ENCODE measurements around the gene DOCK10.

DOCK10 gene

DNA sequence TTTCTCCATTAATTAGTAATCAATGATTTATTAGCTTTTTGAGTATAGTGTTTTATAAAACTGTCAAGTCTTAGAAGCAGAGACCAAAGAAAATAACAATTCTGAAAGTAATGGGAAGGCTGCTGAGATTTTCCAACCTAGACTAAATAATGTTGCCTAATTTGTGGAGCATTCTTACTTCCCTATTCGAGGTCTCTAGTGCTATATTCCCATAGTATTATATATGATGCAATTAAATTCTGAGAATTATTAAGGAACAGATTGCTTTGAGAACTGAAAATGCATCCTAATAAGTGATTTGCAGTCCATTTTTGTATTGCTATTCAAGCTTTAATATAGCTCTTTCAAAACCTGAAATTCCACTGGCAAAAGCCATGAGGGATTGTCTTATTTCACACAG lies 27.7 kb upstream of the DOCK10 start:
- POLR2A ChIA-PET, result no interaction called here

More for the DNA sequence above, 27.7 kb upstream of the DOCK10 start:
- Histone ChIP-seq H3K4me1 (ENCODE audit: control insufficient read depth, insufficient read depth, low read length) (no peaks in the 10 kb centered on the region), H3K36me3 (ENCODE audit: control insufficient read depth in 2 of 2, insufficient read depth in 1 of 2, low read length in 2 of 2) (no peaks in the 10 kb centered on the region), H3K9me3 (ENCODE audit: control insufficient read depth, insufficient read depth, low read depth, low read length) (no peaks in the 10 kb centered on the region), H3K27ac (ENCODE audit: extremely low read depth, low read depth, low read length) (no peak overlapping the region), H3K4me3 (ENCODE audit: low read depth, low read length) (no peak overlapping the region)
- CTCF ChIA-PET, result interaction anchor here (0.6 kb wide), 1 partner anchor 95 kb away, joined by 3 read pairs; no protein-coding TSS in a partner anchor
- no peak for TF ChIP-seq ZNF184 (tag by site-specific recombination; IDR thresholded peaks at IDR 0.05)
- TF ChIP-seq, protein P1, sequence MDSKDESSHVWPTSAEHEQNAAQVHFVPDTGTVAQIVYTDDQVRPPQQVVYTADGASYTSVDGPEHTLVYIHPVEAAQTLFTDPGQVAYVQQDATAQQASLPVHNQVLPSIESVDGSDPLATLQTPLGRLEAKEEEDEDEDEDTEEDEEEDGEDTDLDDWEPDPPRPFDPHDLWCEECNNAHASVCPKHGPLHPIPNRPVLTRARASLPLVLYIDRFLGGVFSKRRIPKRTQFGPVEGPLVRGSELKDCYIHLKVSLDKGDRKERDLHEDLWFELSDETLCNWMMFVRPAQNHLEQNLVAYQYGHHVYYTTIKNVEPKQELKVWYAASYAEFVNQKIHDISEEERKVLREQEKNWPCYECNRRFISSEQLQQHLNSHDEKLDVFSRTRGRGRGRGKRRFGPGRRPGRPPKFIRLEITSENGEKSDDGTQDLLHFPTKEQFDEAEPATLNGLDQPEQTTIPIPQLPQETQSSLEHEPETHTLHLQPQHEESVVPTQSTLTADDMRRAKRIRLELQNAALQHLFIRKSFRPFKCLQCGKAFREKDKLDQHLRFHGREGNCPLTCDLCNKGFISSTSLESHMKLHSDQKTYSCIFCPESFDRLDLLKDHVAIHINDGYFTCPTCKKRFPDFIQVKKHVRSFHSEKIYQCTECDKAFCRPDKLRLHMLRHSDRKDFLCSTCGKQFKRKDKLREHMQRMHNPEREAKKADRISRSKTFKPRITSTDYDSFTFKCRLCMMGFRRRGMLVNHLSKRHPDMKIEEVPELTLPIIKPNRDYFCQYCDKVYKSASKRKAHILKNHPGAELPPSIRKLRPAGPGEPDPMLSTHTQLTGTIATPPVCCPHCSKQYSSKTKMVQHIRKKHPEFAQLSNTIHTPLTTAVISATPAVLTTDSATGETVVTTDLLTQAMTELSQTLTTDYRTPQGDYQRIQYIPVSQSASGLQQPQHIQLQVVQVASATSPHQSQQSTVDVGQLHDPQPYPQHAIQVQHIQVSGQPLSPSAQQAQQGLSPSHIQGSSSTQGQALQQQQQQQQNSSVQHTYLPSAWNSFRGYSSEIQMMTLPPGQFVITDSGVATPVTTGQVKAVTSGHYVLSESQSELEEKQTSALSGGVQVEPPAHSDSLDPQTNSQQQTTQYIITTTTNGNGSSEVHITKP (tag by site-specific recombination; IDR thresholded peaks at IDR 0.05), result no peak
- TF ChIP-seq, protein P2, sequence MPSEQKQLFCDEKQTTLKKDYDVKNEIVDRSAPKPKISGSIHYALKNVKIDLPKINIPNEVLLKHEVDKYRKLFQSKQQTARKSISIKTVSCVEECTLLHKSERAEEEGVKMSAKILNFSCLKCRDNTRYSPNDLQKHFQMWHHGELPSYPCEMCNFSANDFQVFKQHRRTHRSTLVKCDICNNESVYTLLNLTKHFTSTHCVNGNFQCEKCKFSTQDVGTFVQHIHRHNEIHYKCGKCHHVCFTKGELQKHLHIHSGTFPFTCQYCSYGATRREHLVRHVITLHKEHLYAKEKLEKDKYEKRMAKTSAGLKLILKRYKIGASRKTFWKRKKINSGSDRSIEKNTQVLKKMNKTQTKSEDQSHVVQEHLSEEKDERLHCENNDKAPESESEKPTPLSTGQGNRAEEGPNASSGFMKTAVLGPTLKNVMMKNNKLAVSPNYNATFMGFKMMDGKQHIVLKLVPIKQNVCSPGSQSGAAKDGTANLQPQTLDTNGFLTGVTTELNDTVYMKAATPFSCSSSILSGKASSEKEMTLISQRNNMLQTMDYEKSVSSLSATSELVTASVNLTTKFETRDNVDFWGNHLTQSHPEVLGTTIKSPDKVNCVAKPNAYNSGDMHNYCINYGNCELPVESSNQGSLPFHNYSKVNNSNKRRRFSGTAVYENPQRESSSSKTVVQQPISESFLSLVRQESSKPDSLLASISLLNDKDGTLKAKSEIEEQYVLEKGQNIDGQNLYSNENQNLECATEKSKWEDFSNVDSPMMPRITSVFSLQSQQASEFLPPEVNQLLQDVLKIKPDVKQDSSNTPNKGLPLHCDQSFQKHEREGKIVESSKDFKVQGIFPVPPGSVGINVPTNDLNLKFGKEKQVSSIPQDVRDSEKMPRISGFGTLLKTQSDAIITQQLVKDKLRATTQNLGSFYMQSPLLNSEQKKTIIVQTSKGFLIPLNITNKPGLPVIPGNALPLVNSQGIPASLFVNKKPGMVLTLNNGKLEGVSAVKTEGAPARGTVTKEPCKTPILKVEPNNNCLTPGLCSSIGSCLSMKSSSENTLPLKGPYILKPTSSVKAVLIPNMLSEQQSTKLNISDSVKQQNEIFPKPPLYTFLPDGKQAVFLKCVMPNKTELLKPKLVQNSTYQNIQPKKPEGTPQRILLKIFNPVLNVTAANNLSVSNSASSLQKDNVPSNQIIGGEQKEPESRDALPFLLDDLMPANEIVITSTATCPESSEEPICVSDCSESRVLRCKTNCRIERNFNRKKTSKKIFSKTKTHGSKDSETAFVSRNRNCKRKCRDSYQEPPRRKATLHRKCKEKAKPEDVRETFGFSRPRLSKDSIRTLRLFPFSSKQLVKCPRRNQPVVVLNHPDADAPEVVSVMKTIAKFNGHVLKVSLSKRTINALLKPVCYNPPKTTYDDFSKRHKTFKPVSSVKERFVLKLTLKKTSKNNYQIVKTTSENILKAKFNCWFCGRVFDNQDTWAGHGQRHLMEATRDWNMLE (tag by site-specific recombination; conservative IDR thresholded peaks at IDR 0.05; ENCODE audit: low read depth), result no peak
- TF ChIP-seq, protein P3, sequence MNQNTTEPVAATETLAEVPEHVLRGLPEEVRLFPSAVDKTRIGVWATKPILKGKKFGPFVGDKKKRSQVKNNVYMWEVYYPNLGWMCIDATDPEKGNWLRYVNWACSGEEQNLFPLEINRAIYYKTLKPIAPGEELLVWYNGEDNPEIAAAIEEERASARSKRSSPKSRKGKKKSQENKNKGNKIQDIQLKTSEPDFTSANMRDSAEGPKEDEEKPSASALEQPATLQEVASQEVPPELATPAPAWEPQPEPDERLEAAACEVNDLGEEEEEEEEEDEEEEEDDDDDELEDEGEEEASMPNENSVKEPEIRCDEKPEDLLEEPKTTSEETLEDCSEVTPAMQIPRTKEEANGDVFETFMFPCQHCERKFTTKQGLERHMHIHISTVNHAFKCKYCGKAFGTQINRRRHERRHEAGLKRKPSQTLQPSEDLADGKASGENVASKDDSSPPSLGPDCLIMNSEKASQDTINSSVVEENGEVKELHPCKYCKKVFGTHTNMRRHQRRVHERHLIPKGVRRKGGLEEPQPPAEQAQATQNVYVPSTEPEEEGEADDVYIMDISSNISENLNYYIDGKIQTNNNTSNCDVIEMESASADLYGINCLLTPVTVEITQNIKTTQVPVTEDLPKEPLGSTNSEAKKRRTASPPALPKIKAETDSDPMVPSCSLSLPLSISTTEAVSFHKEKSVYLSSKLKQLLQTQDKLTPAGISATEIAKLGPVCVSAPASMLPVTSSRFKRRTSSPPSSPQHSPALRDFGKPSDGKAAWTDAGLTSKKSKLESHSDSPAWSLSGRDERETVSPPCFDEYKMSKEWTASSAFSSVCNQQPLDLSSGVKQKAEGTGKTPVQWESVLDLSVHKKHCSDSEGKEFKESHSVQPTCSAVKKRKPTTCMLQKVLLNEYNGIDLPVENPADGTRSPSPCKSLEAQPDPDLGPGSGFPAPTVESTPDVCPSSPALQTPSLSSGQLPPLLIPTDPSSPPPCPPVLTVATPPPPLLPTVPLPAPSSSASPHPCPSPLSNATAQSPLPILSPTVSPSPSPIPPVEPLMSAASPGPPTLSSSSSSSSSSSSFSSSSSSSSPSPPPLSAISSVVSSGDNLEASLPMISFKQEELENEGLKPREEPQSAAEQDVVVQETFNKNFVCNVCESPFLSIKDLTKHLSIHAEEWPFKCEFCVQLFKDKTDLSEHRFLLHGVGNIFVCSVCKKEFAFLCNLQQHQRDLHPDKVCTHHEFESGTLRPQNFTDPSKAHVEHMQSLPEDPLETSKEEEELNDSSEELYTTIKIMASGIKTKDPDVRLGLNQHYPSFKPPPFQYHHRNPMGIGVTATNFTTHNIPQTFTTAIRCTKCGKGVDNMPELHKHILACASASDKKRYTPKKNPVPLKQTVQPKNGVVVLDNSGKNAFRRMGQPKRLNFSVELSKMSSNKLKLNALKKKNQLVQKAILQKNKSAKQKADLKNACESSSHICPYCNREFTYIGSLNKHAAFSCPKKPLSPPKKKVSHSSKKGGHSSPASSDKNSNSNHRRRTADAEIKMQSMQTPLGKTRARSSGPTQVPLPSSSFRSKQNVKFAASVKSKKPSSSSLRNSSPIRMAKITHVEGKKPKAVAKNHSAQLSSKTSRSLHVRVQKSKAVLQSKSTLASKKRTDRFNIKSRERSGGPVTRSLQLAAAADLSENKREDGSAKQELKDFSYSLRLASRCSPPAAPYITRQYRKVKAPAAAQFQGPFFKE (tag by site-specific recombination; IDR thresholded peaks at IDR 0.05; ENCODE audit: borderline replicate concordance), result no peak
- TF ChIP-seq, protein P4, sequence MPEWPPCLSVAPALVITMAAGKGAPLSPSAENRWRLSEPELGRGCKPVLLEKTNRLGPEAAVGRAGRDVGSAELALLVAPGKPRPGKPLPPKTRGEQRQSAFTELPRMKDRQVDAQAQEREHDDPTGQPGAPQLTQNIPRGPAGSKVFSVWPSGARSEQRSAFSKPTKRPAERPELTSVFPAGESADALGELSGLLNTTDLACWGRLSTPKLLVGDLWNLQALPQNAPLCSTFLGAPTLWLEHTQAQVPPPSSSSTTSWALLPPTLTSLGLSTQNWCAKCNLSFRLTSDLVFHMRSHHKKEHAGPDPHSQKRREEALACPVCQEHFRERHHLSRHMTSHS (tag by site-specific recombination; IDR thresholded peaks at IDR 0.05), result no peak
- no peak for TF ChIP-seq HOXC10 (CRISPR knock-in tag; IDR thresholded peaks at IDR 0.05)
- TF ChIP-seq ZNF274 (IDR thresholded peaks at IDR 0.05; ENCODE audit: low read length), result no peak
- TF ChIP-seq ZNF274 (tag by site-specific recombination; IDR thresholded peaks at IDR 0.05; ENCODE audit: borderline replicate concordance), result no peak
- TF ChIP-seq ZBTB17 (tag by site-specific recombination; IDR thresholded peaks at IDR 0.05), result no peak
- no peak for TF ChIP-seq ZNF658 (tag by site-specific recombination; IDR thresholded peaks at IDR 0.05)
- TF ChIP-seq BCL11A (tag by site-specific recombination; IDR thresholded peaks at IDR 0.05; ENCODE audit: low read depth), result no peak
- TF ChIP-seq, protein P5, sequence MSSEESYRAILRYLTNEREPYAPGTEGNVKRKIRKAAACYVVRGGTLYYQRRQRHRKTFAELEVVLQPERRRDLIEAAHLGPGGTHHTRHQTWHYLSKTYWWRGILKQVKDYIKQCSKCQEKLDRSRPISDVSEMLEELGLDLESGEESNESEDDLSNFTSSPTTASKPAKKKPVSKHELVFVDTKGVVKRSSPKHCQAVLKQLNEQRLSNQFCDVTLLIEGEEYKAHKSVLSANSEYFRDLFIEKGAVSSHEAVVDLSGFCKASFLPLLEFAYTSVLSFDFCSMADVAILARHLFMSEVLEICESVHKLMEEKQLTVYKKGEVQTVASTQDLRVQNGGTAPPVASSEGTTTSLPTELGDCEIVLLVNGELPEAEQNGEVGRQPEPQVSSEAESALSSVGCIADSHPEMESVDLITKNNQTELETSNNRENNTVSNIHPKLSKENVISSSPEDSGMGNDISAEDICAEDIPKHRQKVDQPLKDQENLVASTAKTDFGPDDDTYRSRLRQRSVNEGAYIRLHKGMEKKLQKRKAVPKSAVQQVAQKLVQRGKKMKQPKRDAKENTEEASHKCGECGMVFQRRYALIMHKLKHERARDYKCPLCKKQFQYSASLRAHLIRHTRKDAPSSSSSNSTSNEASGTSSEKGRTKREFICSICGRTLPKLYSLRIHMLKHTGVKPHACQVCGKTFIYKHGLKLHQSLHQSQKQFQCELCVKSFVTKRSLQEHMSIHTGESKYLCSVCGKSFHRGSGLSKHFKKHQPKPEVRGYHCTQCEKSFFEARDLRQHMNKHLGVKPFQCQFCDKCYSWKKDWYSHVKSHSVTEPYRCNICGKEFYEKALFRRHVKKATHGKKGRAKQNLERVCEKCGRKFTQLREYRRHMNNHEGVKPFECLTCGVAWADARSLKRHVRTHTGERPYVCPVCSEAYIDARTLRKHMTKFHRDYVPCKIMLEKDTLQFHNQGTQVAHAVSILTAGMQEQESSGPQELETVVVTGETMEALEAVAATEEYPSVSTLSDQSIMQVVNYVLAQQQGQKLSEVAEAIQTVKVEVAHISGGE (tag by site-specific recombination; conservative IDR thresholded peaks at IDR 0.05; ENCODE audit: low read depth), result no peak
